Measurements from ENCODE around the gene PPM1M. TPM values are rescaled to one million over a fixed set of nuclear protein-coding genes. Genes with fewer than 3 reads are reported as not detected.

Gene PPM1M
- total and polyA plus RNA-seq, 10 of the 15 experiments (the other 5 are each of a cell fraction or from before 2014, with no cell fraction given): 7.3 to 24.8 (median 15.8) TPM

GRCh38 chr3:52240059-52240885 is 5.3 kb upstream of the PPM1M start:
- intact Hi-C loops (cut with micrococcal nuclease; ENCODE audit: unreplicated experiment) (no loop called here), in situ Hi-C loops (cut with MboI) (no loop called here)
- Histone ChIP-seq H3K4me3 (peak overlapping the region; percentile 93), H3K36me3 (ENCODE audit: control insufficient read depth in 2 of 2, insufficient read depth in 2 of 2, low read length in 1 of 2) (peaks cover 0 to 2% of the 10 kb centered on the region in 2 experiments; a peak in 1 of 4 replicates), H3K79me2 (ENCODE audit: control insufficient read depth, insufficient read depth, low read length) (peaks cover 39% of the 10 kb centered on the region), H3K9ac (ENCODE audit: control insufficient read depth, insufficient read depth, low read length) (peak overlapping the region; percentile 87), H3K27me3 (replicated peaks in 1 of 2; ENCODE audit: control insufficient read depth in 2 of 2, insufficient read depth in 2 of 2, low read length in 1 of 2) (no peaks in the 10 kb centered on the region), H4K20me1 (ENCODE audit: control insufficient read depth, insufficient read depth) (no peaks in the 10 kb centered on the region), H3K4me1 (ENCODE audit: control insufficient read depth, insufficient read depth, low read length) (peaks cover 52% of the 10 kb centered on the region), H3K4me2 (ENCODE audit: control insufficient read depth, insufficient read depth) (peak overlapping the region; percentile 86), H3K9me3 (replicated peaks; ENCODE audit: control insufficient read depth, insufficient read depth, low read length) (no peaks in the 10 kb centered on the region; the same call in 2 of the 3 replicates), H2AFZ (ENCODE audit: control insufficient read depth, low read depth, low read length) (no peak overlapping the region), H3K27ac (ENCODE audit: control insufficient read depth, insufficient read depth) (peak overlapping the region; percentile 88)
- ChIA-PET POLR2A (interaction anchor here (0.6 to 7.2 kb wide), 14 partner anchors 10 to 255 kb away, joined by 3 to 49 read pairs (median 4); partner anchors contain the start of genes GLYCTK, TLR9 and WDR82), SMC1A (ENCODE audit: uncharacterized antibody, unreplicated experiment) (interaction anchor here (1.0 to 7.4 kb wide), 14 partner anchors 10 to 159 kb away, joined by 3 to 62 read pairs (median 4); partner anchors contain the start of genes TLR9 and WDR82), CTCF (interaction anchor here (0.5 to 7.5 kb wide), 20 partner anchors 9 to 257 kb away, joined by 3 to 87 read pairs (median 6); partner anchors contain the start of genes ACY1, TLR9 and WDR82), RAD21 (ENCODE audit: unreplicated experiment) (interaction anchor here (0.6 to 2.5 kb wide), 20 partner anchors 9 to 172 kb away, joined by 3 to 36 read pairs (median 4); partner anchors contain the start of genes GLYCTK, TLR9 and WDR82)
- no peak for DNase-seq (ENCODE audit: low read depth, low spot score)
- 82% methylated on average over 1 of the region's 1 CpG for WGBS (ENCODE audit: insufficient coverage, insufficient replicate concordance, low lambda C conversion rate, missing lambda C conversion rate)
- BruUV-seq (replicated peaks): no TSS peak
- peak; percentile 24 for ATAC-seq
- FAIRE-seq: no peak
- TF ChIP-seq, protein P1, sequence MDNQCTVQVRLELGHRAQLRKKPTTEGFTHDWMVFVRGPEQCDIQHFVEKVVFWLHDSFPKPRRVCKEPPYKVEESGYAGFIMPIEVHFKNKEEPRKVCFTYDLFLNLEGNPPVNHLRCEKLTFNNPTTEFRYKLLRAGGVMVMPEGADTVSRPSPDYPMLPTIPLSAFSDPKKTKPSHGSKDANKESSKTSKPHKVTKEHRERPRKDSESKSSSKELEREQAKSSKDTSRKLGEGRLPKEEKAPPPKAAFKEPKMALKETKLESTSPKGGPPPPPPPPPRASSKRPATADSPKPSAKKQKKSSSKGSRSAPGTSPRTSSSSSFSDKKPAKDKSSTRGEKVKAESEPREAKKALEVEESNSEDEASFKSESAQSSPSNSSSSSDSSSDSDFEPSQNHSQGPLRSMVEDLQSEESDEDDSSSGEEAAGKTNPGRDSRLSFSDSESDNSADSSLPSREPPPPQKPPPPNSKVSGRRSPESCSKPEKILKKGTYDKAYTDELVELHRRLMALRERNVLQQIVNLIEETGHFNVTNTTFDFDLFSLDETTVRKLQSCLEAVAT (IDR thresholded peaks at IDR 0.05): no peak
- TF ChIP-seq IKZF1 (conservative IDR thresholded peaks at IDR 0.05) (no peak), IKZF2 (IDR thresholded peaks at IDR 0.05) (no peak), SMARCA5 (IDR thresholded peaks at IDR 0.05) (no peak), TCF3 (IDR thresholded peaks at IDR 0.05; ENCODE audit: borderline replicate concordance, insufficient read depth, low read depth, low read length) (peak; percentile 23; the same call in 1 of the 2 replicates), HCFC1 (IDR thresholded peaks at IDR 0.05; ENCODE audit: low read length) (no peak), NFYB (IDR thresholded peaks at IDR 0.05; ENCODE audit: insufficient read depth, low read depth, low read length) (peak; percentile 87), BACH1 (IDR thresholded peaks at IDR 0.05; ENCODE audit: borderline replicate concordance) (no peak), WRNIP1 (IDR thresholded peaks at IDR 0.05; ENCODE audit: borderline replicate concordance, low read depth, low read length) (no peak), SMAD5 (IDR thresholded peaks at IDR 0.05; ENCODE audit: low read depth) (no peak), EED (IDR thresholded peaks at IDR 0.05; ENCODE audit: low read depth) (no peak), SMC3 (IDR thresholded peaks at IDR 0.05; ENCODE audit: borderline replicate concordance, low read length) (no peak), TCF7 (IDR thresholded peaks at IDR 0.05; ENCODE audit: borderline replicate concordance) (no peak), YY1 (IDR thresholded peaks at IDR 0.05; ENCODE audit: low read depth, low read length) (no peak), RAD21 (IDR thresholded peaks at IDR 0.05; ENCODE audit: insufficient read depth, low read depth, low read length) (peak; percentile 30; the same call in 1 of the 2 replicates), HDAC6 (IDR thresholded peaks at IDR 0.05; ENCODE audit: unreplicated experiment) (no peak), POLR2A (IDR thresholded peaks at IDR 0.05; ENCODE audit: low read depth, low read length) (peak; percentile 82), RUNX3 (IDR thresholded peaks at IDR 0.05; ENCODE audit: low read length) (no peak)
- TF ChIP-seq, protein P2, sequence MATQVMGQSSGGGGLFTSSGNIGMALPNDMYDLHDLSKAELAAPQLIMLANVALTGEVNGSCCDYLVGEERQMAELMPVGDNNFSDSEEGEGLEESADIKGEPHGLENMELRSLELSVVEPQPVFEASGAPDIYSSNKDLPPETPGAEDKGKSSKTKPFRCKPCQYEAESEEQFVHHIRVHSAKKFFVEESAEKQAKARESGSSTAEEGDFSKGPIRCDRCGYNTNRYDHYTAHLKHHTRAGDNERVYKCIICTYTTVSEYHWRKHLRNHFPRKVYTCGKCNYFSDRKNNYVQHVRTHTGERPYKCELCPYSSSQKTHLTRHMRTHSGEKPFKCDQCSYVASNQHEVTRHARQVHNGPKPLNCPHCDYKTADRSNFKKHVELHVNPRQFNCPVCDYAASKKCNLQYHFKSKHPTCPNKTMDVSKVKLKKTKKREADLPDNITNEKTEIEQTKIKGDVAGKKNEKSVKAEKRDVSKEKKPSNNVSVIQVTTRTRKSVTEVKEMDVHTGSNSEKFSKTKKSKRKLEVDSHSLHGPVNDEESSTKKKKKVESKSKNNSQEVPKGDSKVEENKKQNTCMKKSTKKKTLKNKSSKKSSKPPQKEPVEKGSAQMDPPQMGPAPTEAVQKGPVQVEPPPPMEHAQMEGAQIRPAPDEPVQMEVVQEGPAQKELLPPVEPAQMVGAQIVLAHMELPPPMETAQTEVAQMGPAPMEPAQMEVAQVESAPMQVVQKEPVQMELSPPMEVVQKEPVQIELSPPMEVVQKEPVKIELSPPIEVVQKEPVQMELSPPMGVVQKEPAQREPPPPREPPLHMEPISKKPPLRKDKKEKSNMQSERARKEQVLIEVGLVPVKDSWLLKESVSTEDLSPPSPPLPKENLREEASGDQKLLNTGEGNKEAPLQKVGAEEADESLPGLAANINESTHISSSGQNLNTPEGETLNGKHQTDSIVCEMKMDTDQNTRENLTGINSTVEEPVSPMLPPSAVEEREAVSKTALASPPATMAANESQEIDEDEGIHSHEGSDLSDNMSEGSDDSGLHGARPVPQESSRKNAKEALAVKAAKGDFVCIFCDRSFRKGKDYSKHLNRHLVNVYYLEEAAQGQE (IDR thresholded peaks at IDR 0.05; ENCODE audit: low read depth, low read length): no peak
